ENCODE results near the gene AGAP1. TPM values are rescaled to one million over a fixed set of nuclear protein-coding genes. Genes with fewer than 3 reads are reported as not detected.
A peak's percentile ranks its signal among the peaks of the same experiment; 100 is the strongest.

AGAP1 gene
- total RNA-seq, 2 donors from 2014 or later = 32.8 to 34.7 TPM

DNA sequence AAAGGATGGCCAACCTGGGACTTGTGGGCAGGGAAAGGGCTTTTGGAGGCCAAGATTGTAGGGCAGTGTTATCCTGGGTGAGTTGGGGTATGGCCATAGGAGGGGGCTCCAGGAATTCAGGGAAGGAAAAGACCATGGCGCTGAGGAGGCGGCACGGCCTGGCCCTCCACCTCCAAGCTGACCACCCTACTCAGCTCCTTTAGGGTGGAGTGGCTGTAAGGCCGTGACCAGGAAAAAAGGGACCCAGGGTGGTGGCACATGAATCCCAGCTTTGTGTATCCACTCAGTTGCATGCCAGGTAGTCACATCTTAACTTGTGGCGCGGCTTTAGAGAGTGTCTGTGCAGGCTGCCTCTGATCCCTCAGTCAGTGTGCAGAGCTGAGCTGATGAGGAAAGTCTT, 168.1 kb downstream of the AGAP1 start:
- no peak overlapping the region for H3K4me3 ChIP-seq (ENCODE audit: low read length)
- TF ChIP-seq, protein P1, sequence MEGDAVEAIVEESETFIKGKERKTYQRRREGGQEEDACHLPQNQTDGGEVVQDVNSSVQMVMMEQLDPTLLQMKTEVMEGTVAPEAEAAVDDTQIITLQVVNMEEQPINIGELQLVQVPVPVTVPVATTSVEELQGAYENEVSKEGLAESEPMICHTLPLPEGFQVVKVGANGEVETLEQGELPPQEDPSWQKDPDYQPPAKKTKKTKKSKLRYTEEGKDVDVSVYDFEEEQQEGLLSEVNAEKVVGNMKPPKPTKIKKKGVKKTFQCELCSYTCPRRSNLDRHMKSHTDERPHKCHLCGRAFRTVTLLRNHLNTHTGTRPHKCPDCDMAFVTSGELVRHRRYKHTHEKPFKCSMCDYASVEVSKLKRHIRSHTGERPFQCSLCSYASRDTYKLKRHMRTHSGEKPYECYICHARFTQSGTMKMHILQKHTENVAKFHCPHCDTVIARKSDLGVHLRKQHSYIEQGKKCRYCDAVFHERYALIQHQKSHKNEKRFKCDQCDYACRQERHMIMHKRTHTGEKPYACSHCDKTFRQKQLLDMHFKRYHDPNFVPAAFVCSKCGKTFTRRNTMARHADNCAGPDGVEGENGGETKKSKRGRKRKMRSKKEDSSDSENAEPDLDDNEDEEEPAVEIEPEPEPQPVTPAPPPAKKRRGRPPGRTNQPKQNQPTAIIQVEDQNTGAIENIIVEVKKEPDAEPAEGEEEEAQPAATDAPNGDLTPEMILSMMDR (conservative IDR thresholded peaks at IDR 0.05) = no peak
- H3K27ac ChIP-seq (ENCODE audit: low read depth, low read length) = no peak overlapping the region
- no peaks in the 10 kb centered on the region for H3K9me3 ChIP-seq (ENCODE audit: control insufficient read depth, low read length)
- no peak for DNase-seq
- peaks cover 41% of the 10 kb centered on the region for H3K4me1 Mint-ChIP-seq
- no peaks in the 10 kb centered on the region for H3K9me3 Mint-ChIP-seq
- no peak overlapping the region for H3K9ac ChIP-seq (ENCODE audit: extremely low read depth, low read length, poor library complexity, severe bottlenecking)
- H3K36me3 Mint-ChIP-seq (ENCODE audit: low read depth) = no peaks in the 10 kb centered on the region
- 97 to 100% methylated on average over 3 to 6 of the region's 6 CpGs for WGBS, 2 experiments (ENCODE audit: insufficient coverage in 1 of 2, insufficient read length in 1 of 2)
- H3K27ac Mint-ChIP-seq = no peak overlapping the region
- H3K4me1 ChIP-seq (ENCODE audit: control insufficient read depth, insufficient read depth, low read length) = peaks cover 10% of the 10 kb centered on the region
- no peak overlapping the region for H3K4me3 Mint-ChIP-seq
- no peaks in the 10 kb centered on the region for H3K27me3 ChIP-seq (ENCODE audit: control insufficient read depth, insufficient read depth, low read length, poor library complexity, severe bottlenecking)
- H3K27me3 Mint-ChIP-seq (ENCODE audit: insufficient read depth) = peaks cover 40% of the 10 kb centered on the region
- H3K36me3 ChIP-seq (ENCODE audit: control insufficient read depth, insufficient read depth, low read length) = no peaks in the 10 kb centered on the region

DNA sequence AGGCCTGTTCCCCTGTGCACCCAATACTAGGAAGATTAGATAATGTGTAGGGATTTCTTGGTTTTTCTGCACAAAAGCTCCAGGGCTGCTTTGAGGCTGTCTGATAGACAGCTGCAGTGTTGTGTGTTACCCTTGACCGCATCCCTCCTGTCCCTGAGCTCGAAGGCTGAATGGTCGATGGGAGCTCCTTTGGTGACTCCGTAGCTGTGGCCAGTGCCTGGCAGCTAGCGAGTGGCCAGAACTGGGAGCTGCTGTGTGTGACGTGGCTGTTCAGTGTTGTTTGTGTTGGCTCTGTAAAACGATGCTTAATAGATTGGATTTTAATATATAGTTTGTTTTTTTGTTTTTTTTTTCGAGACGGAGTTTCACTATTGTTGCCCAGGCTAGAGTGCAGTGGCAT, 170.0 kb downstream of the AGAP1 start:
- H3K9me3 ChIP-seq (ENCODE audit: control insufficient read depth, low read length) = no peaks in the 10 kb centered on the region
- H3K36me3 ChIP-seq (ENCODE audit: control insufficient read depth, insufficient read depth, low read length) = no peaks in the 10 kb centered on the region
- H3K27me3 Mint-ChIP-seq (ENCODE audit: insufficient read depth) = peaks cover 37% of the 10 kb centered on the region
- no peak overlapping the region for H3K27ac Mint-ChIP-seq
- H3K27me3 ChIP-seq (ENCODE audit: control insufficient read depth, insufficient read depth, low read length, poor library complexity, severe bottlenecking) = no peaks in the 10 kb centered on the region
- H3K9ac ChIP-seq (ENCODE audit: extremely low read depth, low read length, poor library complexity, severe bottlenecking) = no peak overlapping the region
- no peaks in the 10 kb centered on the region for H3K9me3 Mint-ChIP-seq
- H3K4me1 Mint-ChIP-seq = peaks cover 30% of the 10 kb centered on the region
- H3K4me1 ChIP-seq (ENCODE audit: control insufficient read depth, insufficient read depth, low read length) = peaks cover 10% of the 10 kb centered on the region
- no peak for DNase-seq
- no peak overlapping the region for H3K4me3 Mint-ChIP-seq
- TF ChIP-seq, protein P1 (conservative IDR thresholded peaks at IDR 0.05) = no peak
- H3K27ac ChIP-seq (ENCODE audit: low read depth, low read length) = no peak overlapping the region
- no peaks in the 10 kb centered on the region for H3K36me3 Mint-ChIP-seq (ENCODE audit: low read depth)
- no peak overlapping the region for H3K4me3 ChIP-seq (ENCODE audit: low read length)
- 89 to 92% methylated on average over 9 of the region's 9 CpGs for WGBS, 2 experiments (ENCODE audit: insufficient coverage in 1 of 2, insufficient read length in 1 of 2)

DNA sequence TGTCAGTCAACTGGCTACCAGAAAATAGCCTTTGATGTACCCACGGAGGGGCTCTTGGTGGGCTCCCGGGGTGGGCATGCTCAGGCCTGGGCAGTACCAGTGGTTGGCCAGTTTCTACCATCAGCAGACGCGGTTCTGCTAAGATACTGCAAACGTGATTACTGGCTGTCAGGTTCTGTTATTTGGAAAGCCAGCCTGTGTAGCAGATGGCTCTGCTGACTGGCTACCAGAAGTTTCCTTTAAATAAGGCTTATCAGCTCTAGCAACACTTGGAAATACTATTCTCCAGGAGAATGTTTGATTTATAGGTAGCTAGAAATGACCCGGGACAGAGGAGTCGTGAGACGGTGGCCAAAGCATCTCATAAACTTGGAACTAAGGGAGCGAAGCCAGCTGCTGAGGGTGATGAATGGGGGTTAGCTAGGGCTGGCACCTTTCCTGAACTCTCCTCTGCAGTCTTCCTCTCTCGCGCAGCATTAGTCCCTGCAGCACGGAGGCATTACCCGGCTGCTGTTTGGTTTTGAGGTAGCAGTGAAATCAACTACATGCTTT, 171.9 kb downstream of the AGAP1 start:
- peaks cover 28% of the 10 kb centered on the region for H3K27me3 Mint-ChIP-seq (ENCODE audit: insufficient read depth)
- Histone ChIP-seq H3K9ac (ENCODE audit: extremely low read depth, low read length, poor library complexity, severe bottlenecking) (no peak overlapping the region), H3K9me3 (ENCODE audit: control insufficient read depth, low read length) (no peaks in the 10 kb centered on the region), H3K36me3 (ENCODE audit: control insufficient read depth, insufficient read depth, low read length) (no peaks in the 10 kb centered on the region), H3K4me1 (ENCODE audit: control insufficient read depth, insufficient read depth, low read length) (peaks cover 4% of the 10 kb centered on the region), H3K4me3 (ENCODE audit: low read length) (peak overlapping the region; percentile 60), H3K27ac (ENCODE audit: low read depth, low read length) (no peak overlapping the region), H3K27me3 (ENCODE audit: control insufficient read depth, insufficient read depth, low read length, poor library complexity, severe bottlenecking) (peaks cover under 1% of the 10 kb centered on the region)
- no peaks in the 10 kb centered on the region for H3K9me3 Mint-ChIP-seq
- H3K27ac Mint-ChIP-seq = no peak overlapping the region
- no peak overlapping the region for H3K4me3 Mint-ChIP-seq
- TF ChIP-seq, protein P1 (conservative IDR thresholded peaks at IDR 0.05) = no peak
- H3K36me3 Mint-ChIP-seq (ENCODE audit: low read depth) = no peaks in the 10 kb centered on the region
- no peak for DNase-seq
- peaks cover 24% of the 10 kb centered on the region for H3K4me1 Mint-ChIP-seq
- WGBS, 2 experiments (ENCODE audit: insufficient coverage in 1 of 2, insufficient read length in 1 of 2) = 52 to 65% methylated on average over 8 to 13 of the region's 13 CpGs

Data from endodermal cell (in vitro differentiated cells).